ENCODE data around the gene CFAP45. TPM values are rescaled to one million over a fixed set of nuclear protein-coding genes. Genes with fewer than 3 reads are reported as not detected.

CFAP45 gene
- total and polyA plus RNA-seq, 2 of the 8 experiments (the other 6 are each of a cell fraction or from before 2014, with no cell fraction given): 0.05 TPM; not detected in 1

- TF ChIP-seq FOSL1 (IDR thresholded peaks at IDR 0.05; ENCODE audit: insufficient read depth, low read depth, low read length) (no peak), GTF2F1 (IDR thresholded peaks at IDR 0.05; ENCODE audit: borderline replicate concordance, low read depth, low read length) (no peak), CHD2 (IDR thresholded peaks at IDR 0.05; ENCODE audit: low read length) (no peak), JUN (IDR thresholded peaks at IDR 0.05; ENCODE audit: low read depth, low read length) (no peak), POU5F1 (IDR thresholded peaks at IDR 0.05; ENCODE audit: low read depth, low read length) (no peak), EP300 (IDR thresholded peaks at IDR 0.05; ENCODE audit: borderline replicate concordance in 1 of 2, low read depth in 2 of 2, low read length in 2 of 2) (no peak), SRF (IDR thresholded peaks at IDR 0.05; ENCODE audit: low read depth, low read length) (no peak), RAD21 (IDR thresholded peaks at IDR 0.05 in 1 of 2, conservative IDR thresholded peaks at IDR 0.05 in 1 of 2; ENCODE audit: low read depth in 2 of 2, low read length in 2 of 2) (no peak), RFX5 (IDR thresholded peaks at IDR 0.05; ENCODE audit: borderline replicate concordance, low read depth, low read length) (no peak)
- Histone ChIP-seq H3K4me2 (ENCODE audit: insufficient read depth in 1 of 2, low read depth in 2 of 2, low read length in 2 of 2) (no peak overlapping the region), H3K56ac (replicated peaks; ENCODE audit: insufficient read length, low read depth, low read length) (no peak overlapping the region), H3K14ac (ENCODE audit: insufficient read length) (no peak overlapping the region), H3K27me3 (replicated peaks in 1 of 4; ENCODE audit: control insufficient read depth in 3 of 4, extremely low read depth in 1 of 4, insufficient read depth in 3 of 4, low read length in 3 of 4) (no peaks in the 10 kb centered on the region), H4K91ac (replicated peaks; ENCODE audit: insufficient read length, low read length) (no peak overlapping the region), H2AFZ (ENCODE audit: low read length) (no peak overlapping the region), H3K4me1 (replicated peaks in 1 of 4; ENCODE audit: control insufficient read depth in 3 of 4, insufficient read depth in 4 of 4, low read length in 3 of 4) (0 out of 7 replicates have a peak, but pooled peaks cover 0 to 3% (median 0%) of the 10 kb centered on the region in 4 experiments), H3K36me3 (ENCODE audit: control insufficient read depth in 2 of 4, insufficient read depth in 4 of 4, low read length in 3 of 4) (no peaks in the 10 kb centered on the region), H2AK5ac (ENCODE audit: low read depth, low read length) (no peak overlapping the region), H4K5ac (ENCODE audit: insufficient read length, low read depth, low read length) (no peak overlapping the region), H2BK12ac (ENCODE audit: low read depth, low read length) (no peak overlapping the region), H3K4me3 (ENCODE audit: extremely low read depth in 1 of 4, insufficient read depth in 2 of 4, low read depth in 3 of 4, low read length in 4 of 4) (no peak overlapping the region), H2BK15ac (ENCODE audit: low read length) (no peak overlapping the region), H3K23me2 (ENCODE audit: low read depth, low read length) (no peaks in the 10 kb centered on the region; the same call in 1 of the 2 replicates), H3K9ac (replicated peaks in 1 of 4; ENCODE audit: extremely low read depth in 1 of 4, low read depth in 3 of 4, low read length in 3 of 4) (no peak overlapping the region), H3K79me2 (ENCODE audit: control insufficient read depth in 1 of 2, insufficient read depth in 2 of 2, low read length in 2 of 2) (no peaks in the 10 kb centered on the region), H2BK120ac (replicated peaks; ENCODE audit: low read depth, low read length) (no peak overlapping the region), H3K18ac (ENCODE audit: extremely low read depth, low read length) (no peak overlapping the region), H3K27ac (ENCODE audit: low read depth, low read length) (no peak overlapping the region), H2BK5ac (ENCODE audit: low read depth, low read length) (no peak overlapping the region), H4K20me1 (replicated peaks in 1 of 2; ENCODE audit: control insufficient read depth in 1 of 2, insufficient read depth in 2 of 2, low read length in 2 of 2) (no peaks in the 10 kb centered on the region), H3K9me3 (ENCODE audit: insufficient read depth in 2 of 2, low read depth in 1 of 2, low read length in 1 of 2) (no peaks in the 10 kb centered on the region), H3K79me1 (ENCODE audit: low read depth, low read length) (no peaks in the 10 kb centered on the region), H3K23ac (ENCODE audit: insufficient read length) (no peak overlapping the region), H4K8ac (ENCODE audit: extremely low read depth, insufficient read depth, low read length) (no peak overlapping the region), H2BK20ac (ENCODE audit: low read length) (no peak overlapping the region), H3K4ac (replicated peaks; ENCODE audit: insufficient read length, low read depth, low read length) (no peak overlapping the region)
- CTCF ChIA-PET (ENCODE audit: partially characterized antibody): interaction anchor here (1.1 to 6.2 kb wide), 9 partner anchors 8 to 184 kb away, joined by 3 to 61 read pairs (median 4); no protein-coding TSS in a partner anchor
- DNase-seq (ENCODE audit: low read depth in 1 of 2, low spot score in 2 of 2) (no peak), FAIRE-seq (no peak)
- POLR2A ChIA-PET (ENCODE audit: partially characterized antibody): interaction anchor here (1.0 kb wide), 1 partner anchor 19 kb away, joined by 5 read pairs; no protein-coding TSS in a partner anchor
- WGBS, 2 experiments (ENCODE audit: extremely low coverage in 1 of 2, insufficient coverage in 1 of 2, insufficient read length in 1 of 2, insufficient replicate concordance in 2 of 2, low coverage in 1 of 2, low lambda C conversion rate in 2 of 2, missing lambda C conversion rate in 1 of 2): 88% methylated on average over 7 of the region's 7 CpGs; no CpG with 5 or more reads in 1 of the 2 experiments
These were observed 76.6 kb downstream of the CFAP45 start for GRCh38 chr1:159823406-159823805.

All from H1 (cell line).